GM21717 (cell line): ENCODE measurements around the gene LYRM7.

ENCODE experiments used
- ATAC-seq: cut with Tn5 transposase; IDR thresholded peaks from one replicate; pipeline ENCODE4 v1.9.1; 2021; ENCODE audit warnings: mild to moderate bottlenecking, moderate library complexity; ENCODE audit not compliant: unreplicated experiment

LYRM7 gene

GRCh38 chr5:131217791-131218190 is 47.0 kb downstream of the LYRM7 start:
- ATAC-seq, result no peak

- ATAC-seq, result no peak
These were observed 47.6 kb downstream of the LYRM7 start for GRCh38 chr5:131218392-131218791.

- no peak for ATAC-seq
These were observed 49.8 kb downstream of the LYRM7 start for GRCh38 chr5:131220566-131220965.

GRCh38 chr5:131221008-131221703 is 50.4 kb downstream of the LYRM7 start:
- no peak for ATAC-seq

- no peak for ATAC-seq
These were observed 51.1 kb downstream of the LYRM7 start for GRCh38 chr5:131221888-131222287.

GRCh38 chr5:131222731-131223130 is 52.0 kb downstream of the LYRM7 start:
- ATAC-seq, result no peak

- ATAC-seq, result no peak
These were observed 53.1 kb downstream of the LYRM7 start for GRCh38 chr5:131223751-131224386.

GRCh38 chr5:131224387-131225201 is 53.9 kb downstream of the LYRM7 start:
- ATAC-seq, result peak; percentile 89

- no peak for ATAC-seq
These were observed 54.7 kb downstream of the LYRM7 start for GRCh38 chr5:131225282-131225974.

- ATAC-seq, result no peak
These were observed 56.2 kb downstream of the LYRM7 start for GRCh38 chr5:131226899-131227298.

- ATAC-seq, result no peak
These were observed 57.9 kb downstream of the LYRM7 start for GRCh38 chr5:131228646-131229045.

GRCh38 chr5:131229623-131230022 is 58.9 kb downstream of the LYRM7 start:
- no peak for ATAC-seq

GRCh38 chr5:131230406-131230805 is 59.7 kb downstream of the LYRM7 start:
- ATAC-seq, result peak; percentile 66

GRCh38 chr5:131239686-131240085 is 68.9 kb downstream of the LYRM7 start:
- no peak for ATAC-seq

- ATAC-seq, result no peak
These were observed 72.0 kb downstream of the LYRM7 start for GRCh38 chr5:131242728-131243255.

- no peak for ATAC-seq
These were observed 74.6 kb downstream of the LYRM7 start for GRCh38 chr5:131245312-131245711.

GRCh38 chr5:131245948-131246347 is 75.2 kb downstream of the LYRM7 start:
- ATAC-seq, result no peak

- ATAC-seq, result no peak
These were observed 75.8 kb downstream of the LYRM7 start for GRCh38 chr5:131246504-131246903.

GRCh38 chr5:131250751-131251475 is 80.2 kb downstream of the LYRM7 start:
- no peak for ATAC-seq

- ATAC-seq, result peak; percentile 82
These were observed 82.1 kb downstream of the LYRM7 start for GRCh38 chr5:131252824-131253171.
